K562 (cell line): Measurements from ENCODE around the gene COQ2. TPM values are rescaled to one million over a fixed set of nuclear protein-coding genes. Genes with fewer than 3 reads are reported as not detected.

Experiments used
- BCL6 ChIP-seq: fragments of 250-450 bp; sonication (Bioruptor Pico); IDR thresholded peaks from 2 replicates; pipeline ENCODE4 v1.4.0; 2020
- BRD9 ChIP-seq: fragments of 450-650 bp; IDR thresholded peaks from 2 replicates; pipeline ENCODE4 v1.6.1; 2018; ENCODE audit warnings: low read depth; ENCODE audit not compliant: partially characterized antibody
- EP400 ChIP-seq: fragments of 450-650 bp; IDR thresholded peaks from 2 replicates; pipeline ENCODE4 v1.6.1; 2017; ENCODE audit warnings: antibody characterized with exemption, mild to moderate bottlenecking, moderate library complexity
- FOXM1 ChIP-seq, 2 experiments: fragments of 450-650 bp in 1 of 2; sonication (generic) in 1 of 2; formaldehyde crosslinking in 1 of 2; IDR thresholded peaks; 2 replicates each; pipeline versions ENCODE4 v1.6.1 to v1.9.0; 2017 to 2022; ENCODE audit warnings: low read depth in 2 of 2, mild to moderate bottlenecking in 2 of 2, missing genetic modification reagents in 1 of 2, moderate library complexity in 1 of 2
- HMBOX1 ChIP-seq: sonication (generic); IDR thresholded peaks from 2 replicates; pipeline ENCODE4 v1.6.1; 2016
- MYBL2 ChIP-seq, 2 experiments: fragments of 450-650 bp in 1 of 2; sonication (generic) in 1 of 2; formaldehyde crosslinking in 1 of 2; IDR thresholded peaks; 2 replicates each; pipeline versions ENCODE4 v1.6.1 to v1.8.1; 2017 to 2022; ENCODE audit warnings: borderline replicate concordance in 1 of 2, inconsistent platforms in 1 of 2, low read depth in 1 of 2, mild to moderate bottlenecking in 1 of 2, missing genetic modification reagents in 1 of 2, moderate library complexity in 1 of 2
- NFRKB ChIP-seq: fragments of 450-650 bp; IDR thresholded peaks from 2 replicates; pipeline ENCODE4 v1.6.1; 2016; ENCODE audit warnings: low read depth
- NR2C2 ChIP-seq, 2 experiments: fragments of 200-800 bp in 1 of 2; sonication (Bioruptor generic) in 1 of 2; sonication (generic) in 1 of 2; formaldehyde crosslinking in 1 of 2; IDR thresholded peaks; 2 replicates each; pipeline versions ENCODE4 v1.6.1 to v1.8.0; 2016 to 2022; ENCODE audit warnings: mild to moderate bottlenecking in 1 of 2, missing compliant biosample characterization in 1 of 2, missing genetic modification characterization in 1 of 2, missing genetic modification reagents in 1 of 2
- OTX1 ChIP-seq: fragments of 450-650 bp; formaldehyde crosslinking; IDR thresholded peaks from 2 replicates; pipeline ENCODE4 v1.4.0; 2022; ENCODE audit warnings: mild to moderate bottlenecking
- POLR2H ChIP-seq: IDR thresholded peaks from 2 replicates; pipeline ENCODE4 v1.6.1; 2016; ENCODE audit warnings: missing genetic modification characterization, low read depth, mild to moderate bottlenecking, control low read depth, missing compliant biosample characterization, moderate library complexity
- SMARCE1 ChIP-seq: fragments of 450-650 bp; IDR thresholded peaks from 2 replicates; pipeline ENCODE4 v1.7.1; 2016; ENCODE audit warnings: mild to moderate bottlenecking
- ZBTB40 ChIP-seq, 2 experiments: fragments of 450-650 bp in 1 of 2; sonication (generic) in 1 of 2; formaldehyde crosslinking in 1 of 2; IDR thresholded peaks; 2 replicates each; pipeline versions ENCODE4 v1.7.1 to v1.9.0; 2016 to 2022; ENCODE audit warnings: inconsistent platforms in 1 of 2, mild to moderate bottlenecking in 1 of 2, missing genetic modification reagents in 1 of 2
- ZNF263 ChIP-seq: sonication (generic); formaldehyde crosslinking; IDR thresholded peaks from 2 replicates; pipeline ENCODE4 v1.8.0; 2022; ENCODE audit warnings: mild to moderate bottlenecking, missing genetic modification reagents, borderline replicate concordance
- ZNF395 ChIP-seq: fragments of 200-800 bp; sonication (Bioruptor generic); IDR thresholded peaks from 2 replicates; pipeline ENCODE4 v1.6.1; 2017; ENCODE audit warnings: missing genetic modification characterization, missing compliant biosample characterization
- ZNF766 ChIP-seq: fragments of 200-800 bp; sonication (Bioruptor generic); conservative IDR thresholded peaks from 2 replicates; pipeline ENCODE4 v1.6.1; 2016; ENCODE audit warnings: missing genetic modification characterization, missing compliant biosample characterization
- polyA plus RNA-seq, 8 experiments: library from polyadenylated mRNA; depleted of rRNA in 4 of 8; stranded (reverse) in 5 of 8; unstranded in 3 of 8; fragments of >200 nt; fragmentation: Nextera tagmentation in 2 of 8; fragmentation: Illumina TruSeq in 1 of 8; extraction: Ambion mirVana in 2 of 8; extraction: Trizol in 1 of 8; gene quantifications; 2 replicates each; pipeline versions ENCODE4 v1.2.1 to v1.2.3, GENCODE V29; 2011 to 2014; ENCODE audit warnings: inconsistent platforms in 1 of 8, missing spikeins in 1 of 8
- total RNA-seq, 7 experiments: library from RNA; depleted of rRNA in 6 of 7; stranded (reverse); fragments of >200 nt in 6 of 7; fragmentation: Illumina TruSeq in 2 of 7; extraction: Trizol in 2 of 7; gene quantifications; 2 replicates each; pipeline versions ENCODE4 v1.2.1 to v1.2.3, GENCODE V29; 2011 to 2021; ENCODE audit warnings: low replicate concordance in 1 of 7

The COQ2 gene
- total and polyA plus RNA-seq, 9 of the 15 experiments (the other 6 are each of a cell fraction or from before 2014, with no cell fraction given): 1.9 to 13.5 (median 11.8) TPM

GRCh38 chr4:83285055-83285407 is 433 bp upstream of the COQ2 start (continued):
- TF ChIP-seq ZNF395: peak; percentile 35; the same call in 1 of the 2 replicates
- no peak for TF ChIP-seq OTX1 (CRISPR knock-in tag)
- peak; percentile 93 for TF ChIP-seq FOXM1 (IDR thresholded peaks at IDR 0.05; ENCODE audit: low read depth)
- TF ChIP-seq FOXM1 (CRISPR knock-in tag; IDR thresholded peaks at IDR 0.05; ENCODE audit: low read depth): no peak
- no peak for TF ChIP-seq NR2C2 (CRISPR knock-in tag; IDR thresholded peaks at IDR 0.05)
- TF ChIP-seq NR2C2 (tag; IDR thresholded peaks at IDR 0.05): peak; percentile 43
- TF ChIP-seq EP400: peak; percentile 52
- no peak for TF ChIP-seq ZNF766
- peak; percentile 32; the same call in 1 of the 2 replicates for TF ChIP-seq SMARCE1
- TF ChIP-seq HMBOX1: peak; percentile 93
- no peak for TF ChIP-seq ZNF263 (CRISPR knock-in tag)
- TF ChIP-seq BCL6 (CRISPR knock-in tag): no peak
- TF ChIP-seq ZBTB40 (IDR thresholded peaks at IDR 0.05): peak; percentile 51; the same call in 1 of the 2 replicates
- no peak for TF ChIP-seq ZBTB40 (CRISPR knock-in tag; IDR thresholded peaks at IDR 0.05)
- peak; percentile 64 for TF ChIP-seq BRD9
- peak; percentile 92 for TF ChIP-seq MYBL2 (IDR thresholded peaks at IDR 0.05; ENCODE audit: low read depth)
- no peak for TF ChIP-seq MYBL2 (CRISPR knock-in tag; IDR thresholded peaks at IDR 0.05; ENCODE audit: borderline replicate concordance)
- peak; percentile 66 for TF ChIP-seq NFRKB
- peak; percentile 58; the same call in 1 of the 2 replicates for TF ChIP-seq POLR2H (tag)
